PC-3 (cell line): Measurements from ENCODE around the gene FAM72A. TPM values are rescaled to one million over a fixed set of nuclear protein-coding genes. Genes with fewer than 3 reads are reported as not detected.
"Not testable (repeated sequence)": the region's sequence is repeated elsewhere in the genome, so short reads cannot be mapped to it uniquely, and the experiment has no call there.

Source experiments
- ATAC-seq: fragments of 200-7000 bp; cut with Tn5 transposase; 2 replicates; pipeline ENCODE4 v1.9.1; 2020; ENCODE audit warnings: mild to moderate bottlenecking, moderate library complexity
- BruUV-seq: library from RNA; stranded (reverse); fragments of 400-500 nt; replicated peaks from 2 replicates; lab custom pipeline; 2021; lab: Mats Ljungman, UMichigan
- CTCF ChIA-PET: fragments of 300-600 bp; sonication (Branson Sonifier 250); formaldehyde crosslinking; loops from one replicate; lab custom pipeline; 2022; ENCODE audit warnings: antibody characterized with exemption; lab: Charles Lee
- POLR2A ChIA-PET: fragments of 300-600 bp; sonication (Branson Sonifier 250); formaldehyde crosslinking; loops from one replicate; lab custom pipeline; 2022; ENCODE audit warnings: antibody characterized with exemption; ENCODE audit not compliant: unreplicated experiment; lab: Charles Lee
- DNase-seq: peaks from one replicate; pipeline ENCODE4 v3.0.0-alpha.2; 2015
- H2AFZ ChIP-seq: fragments of 300-600 bp; sonication (generic); 2 replicates; pipeline ENCODE4 v1.6.0; 2016; ENCODE audit warnings: antibody characterized with exemption, low read length
- H3F3A ChIP-seq: fragments of 300-600 bp; sonication (generic); one replicate; pipeline ENCODE4 v1.6.0; 2017; ENCODE audit warnings: antibody characterized with exemption, low read length, control low read depth, mild to moderate bottlenecking; ENCODE audit not compliant: unreplicated experiment
- H3K27ac ChIP-seq: fragments of 300-600 bp; sonication (generic); 2 replicates; pipeline ENCODE4 v1.5.1; 2016; ENCODE audit warnings: mild to moderate bottlenecking, low read length
- H3K27me3 ChIP-seq: fragments of 300-600 bp; sonication (generic); 2 replicates; pipeline ENCODE4 v1.6.1; 2016; ENCODE audit warnings: low read length, mixed read lengths
- H3K36me3 ChIP-seq: fragments of 300-600 bp; sonication (generic); 2 replicates; pipeline ENCODE4 v1.6.1; 2016; ENCODE audit warnings: low read depth, mixed run types, low read length, mixed read lengths
- H3K4me1 ChIP-seq: fragments of 300-600 bp; sonication (generic); 2 replicates; pipeline ENCODE4 v1.5.1; 2016; ENCODE audit warnings: low read length; ENCODE audit not compliant: insufficient read depth
- H3K4me2 ChIP-seq: fragments of 300-600 bp; sonication (generic); 2 replicates; pipeline ENCODE4 v1.6.0; 2016; ENCODE audit warnings: low read length
- H3K4me3 ChIP-seq: fragments of 300-600 bp; sonication (generic); 2 replicates; pipeline ENCODE4 v1.5.1; 2016; ENCODE audit warnings: mild to moderate bottlenecking, low read length, mixed read lengths
- H3K79me2 ChIP-seq: fragments of 300-600 bp; sonication (generic); 2 replicates; pipeline ENCODE4 v1.6.1; 2017; ENCODE audit warnings: low read length, mixed read lengths
- H3K9ac ChIP-seq: fragments of 300-600 bp; sonication (generic); 2 replicates; pipeline ENCODE4 v1.6.0; 2016; ENCODE audit warnings: mild to moderate bottlenecking, low read length
- H3K9me2 ChIP-seq: fragments of 300-600 bp; sonication (generic); replicated peaks from 2 replicates; pipeline ENCODE4 v1.6.1; 2016; ENCODE audit warnings: mixed run types, low read length, mixed read lengths
- H3K9me3 ChIP-seq: fragments of 300-600 bp; sonication (generic); 2 replicates; pipeline ENCODE4 v1.6.1; 2016; ENCODE audit warnings: low read length, mixed read lengths
- H4K20me1 ChIP-seq: fragments of 300-600 bp; sonication (generic); 2 replicates; pipeline ENCODE4 v1.6.1; 2016; ENCODE audit warnings: low read length, mixed read lengths
- intact Hi-C: fragments of 100-400 bp; cut with micrococcal nuclease; formaldehyde crosslinking; loops from 2 replicates; pipeline ENCODE4 v1.9.0; 2023
- total RNA-seq: library from RNA; depleted of rRNA; stranded (reverse); fragments of >200 nt; gene quantifications from 2 replicates; pipeline ENCODE4 v1.2.3, GENCODE V29; 2014

Gene FAM72A
- total RNA-seq, 1 experiment from 2014 or later = 20.2 TPM

DNA sequence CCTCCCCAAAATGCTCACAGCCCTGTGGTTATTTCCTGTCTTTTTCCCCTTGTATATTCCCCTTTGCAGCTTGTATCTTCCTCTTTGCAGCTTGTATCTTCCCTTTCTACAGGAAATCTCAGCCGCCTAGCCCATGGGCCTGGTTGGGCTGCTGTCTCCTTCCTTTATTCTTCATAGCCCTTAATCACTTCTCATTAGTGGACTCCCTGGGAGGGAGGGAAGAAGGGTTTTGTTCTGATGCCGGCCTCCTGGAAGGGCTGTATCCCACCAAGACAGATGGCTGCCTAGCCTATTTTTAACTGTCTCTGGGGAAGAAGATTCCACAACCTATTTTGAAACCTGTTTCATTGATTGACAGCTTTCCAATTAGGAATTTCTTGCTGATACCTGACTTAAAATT is 32.6 kb upstream of the FAM72A start:
- ATAC-seq, POLR2A ChIA-PET: not testable (repeated sequence)

DNA sequence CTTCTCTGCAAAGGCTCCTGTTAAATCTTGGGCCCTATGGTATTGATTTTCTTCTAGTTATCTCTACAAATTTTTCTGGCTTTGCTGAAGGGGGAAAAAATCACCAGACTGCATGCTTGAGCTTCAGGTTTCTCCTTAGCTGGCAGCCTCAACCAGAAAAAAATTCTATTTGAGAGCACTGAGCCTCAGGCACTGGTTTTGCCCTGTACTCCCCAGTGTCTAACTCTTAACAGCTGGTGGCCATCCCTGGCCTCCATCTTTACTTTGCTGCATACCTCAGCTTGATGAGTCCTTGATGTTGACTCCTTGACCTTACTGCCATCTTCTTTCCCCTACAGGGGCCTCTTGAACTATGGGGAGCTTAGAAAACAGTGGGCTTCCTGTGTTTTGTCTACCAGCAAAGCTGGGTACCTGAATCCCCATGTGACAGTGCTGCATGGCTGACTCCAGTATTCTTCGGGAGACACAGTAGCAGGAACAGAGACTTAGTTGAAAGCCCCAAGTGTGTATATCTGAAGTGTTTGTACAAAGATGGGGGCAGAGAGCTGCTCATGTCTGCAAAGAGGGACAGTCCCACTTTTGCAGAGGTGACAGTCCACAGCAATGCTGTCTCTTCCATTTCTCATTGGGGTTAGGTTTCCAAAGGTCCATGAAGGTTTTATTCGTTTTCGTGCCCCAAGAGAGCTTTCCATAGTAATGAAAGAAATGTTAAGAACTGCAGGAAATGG is 31.7 kb upstream of the FAM72A start:
- H2AFZ ChIP-seq, DNase-seq, CTCF ChIA-PET, intact Hi-C loops, H3K4me3 ChIP-seq, H3K9me2 ChIP-seq, H3K36me3 ChIP-seq, H3K27me3 ChIP-seq, H4K20me1 ChIP-seq, H3F3A ChIP-seq, H3K4me2 ChIP-seq, H3K9me3 ChIP-seq, POLR2A ChIA-PET, H3K9ac ChIP-seq, H3K79me2 ChIP-seq, H3K27ac ChIP-seq, ATAC-seq, BruUV-seq, H3K4me1 ChIP-seq: not testable (repeated sequence)

More for the DNA sequence above, 32.6 kb upstream of the FAM72A start:
- H3K27me3 ChIP-seq, CTCF ChIA-PET, H3K36me3 ChIP-seq, H3K4me1 ChIP-seq, H4K20me1 ChIP-seq, H3K27ac ChIP-seq, DNase-seq, H3K4me3 ChIP-seq, H3K79me2 ChIP-seq, H2AFZ ChIP-seq, H3K9ac ChIP-seq, intact Hi-C loops, H3K9me2 ChIP-seq, H3F3A ChIP-seq, BruUV-seq, H3K9me3 ChIP-seq, H3K4me2 ChIP-seq: not testable (repeated sequence)

DNA sequence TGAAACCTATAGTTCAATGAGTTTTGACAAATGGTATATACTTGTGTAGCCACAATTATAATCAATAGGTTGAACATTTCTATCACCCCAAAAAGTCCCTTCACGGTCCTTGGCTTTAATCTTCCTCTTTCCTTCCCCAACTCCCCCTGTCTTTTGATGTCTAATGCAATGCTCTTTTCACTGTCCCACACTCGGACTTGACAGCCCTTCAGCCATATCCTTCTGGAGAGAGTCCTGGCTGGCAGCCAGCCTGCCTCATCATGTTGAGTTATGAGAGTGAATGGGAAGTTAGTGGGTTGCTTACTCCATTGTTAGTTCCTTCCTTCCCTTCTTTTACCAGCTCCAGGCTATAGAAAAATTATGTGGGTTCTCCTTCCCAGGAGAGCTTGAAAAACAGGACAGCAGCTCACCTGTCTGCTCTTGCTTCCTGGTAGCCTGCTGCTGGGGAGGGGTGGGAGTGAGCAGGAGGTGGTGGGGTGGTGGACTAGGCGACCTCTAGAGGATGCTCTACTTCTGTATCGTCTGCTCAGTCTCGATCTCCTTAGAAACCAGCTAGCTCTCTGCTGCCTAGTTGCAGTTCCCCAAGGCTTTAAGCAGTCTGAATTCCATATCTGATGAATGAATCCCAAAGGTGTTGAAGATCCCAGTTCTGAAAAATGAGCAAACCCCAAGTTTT is 30.5 kb upstream of the FAM72A start:
- H2AFZ ChIP-seq, H4K20me1 ChIP-seq, H3K4me1 ChIP-seq, DNase-seq, POLR2A ChIA-PET, H3K9me2 ChIP-seq, intact Hi-C loops, H3K9me3 ChIP-seq, H3K4me3 ChIP-seq, CTCF ChIA-PET, H3K79me2 ChIP-seq, H3K4me2 ChIP-seq, H3F3A ChIP-seq, H3K9ac ChIP-seq, H3K27ac ChIP-seq, H3K27me3 ChIP-seq, H3K36me3 ChIP-seq, BruUV-seq: not testable (repeated sequence)
- peak; percentile 85 for ATAC-seq

DNA sequence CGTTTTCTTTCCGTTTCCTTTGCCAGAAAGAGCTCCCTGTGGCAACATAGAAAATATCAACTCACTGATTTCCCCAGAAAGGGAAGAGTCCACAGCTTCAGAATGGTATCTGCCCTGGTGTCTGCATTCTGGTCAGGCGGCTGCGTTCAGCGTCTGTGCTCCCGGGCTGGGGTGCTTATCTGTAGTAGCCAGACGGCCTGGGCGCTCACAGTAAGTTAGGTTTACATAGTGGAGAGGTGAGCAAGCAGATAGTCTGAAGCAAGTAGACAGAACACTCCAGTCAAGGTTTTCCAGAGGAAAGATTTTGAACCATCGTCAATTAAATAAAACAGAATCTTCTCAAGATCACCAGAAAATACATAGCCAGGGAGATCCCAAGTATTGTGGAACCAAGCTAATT is 29.4 kb upstream of the FAM72A start:
- H3K27me3 ChIP-seq, H3K9ac ChIP-seq, POLR2A ChIA-PET, H3K4me3 ChIP-seq, H4K20me1 ChIP-seq, H3K36me3 ChIP-seq, ATAC-seq, H2AFZ ChIP-seq, H3K4me1 ChIP-seq, H3K27ac ChIP-seq, H3F3A ChIP-seq, H3K79me2 ChIP-seq, CTCF ChIA-PET, DNase-seq, H3K9me2 ChIP-seq, H3K9me3 ChIP-seq, BruUV-seq, H3K4me2 ChIP-seq, intact Hi-C loops: not testable (repeated sequence)

DNA sequence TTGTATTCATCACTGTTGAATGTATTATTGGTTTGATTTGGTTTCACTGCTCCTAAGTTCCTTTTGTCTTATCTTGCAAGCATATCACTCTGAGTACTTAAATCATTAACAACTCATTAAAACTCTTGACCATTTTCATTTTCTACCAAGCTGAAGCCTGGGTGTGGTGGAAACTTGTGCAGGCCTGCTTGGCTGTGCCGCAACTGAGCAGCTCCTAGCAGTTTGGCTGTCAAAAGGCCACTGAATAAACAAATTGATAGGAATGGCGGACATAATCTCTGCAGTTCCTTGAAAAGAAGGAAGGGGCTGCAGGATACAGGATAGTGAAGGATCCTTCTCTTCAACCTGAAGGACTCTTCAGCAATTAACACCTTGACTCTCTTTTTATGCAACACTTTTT is 26.6 kb upstream of the FAM72A start:
- DNase-seq, H3K4me2 ChIP-seq: not testable (repeated sequence)

DNA sequence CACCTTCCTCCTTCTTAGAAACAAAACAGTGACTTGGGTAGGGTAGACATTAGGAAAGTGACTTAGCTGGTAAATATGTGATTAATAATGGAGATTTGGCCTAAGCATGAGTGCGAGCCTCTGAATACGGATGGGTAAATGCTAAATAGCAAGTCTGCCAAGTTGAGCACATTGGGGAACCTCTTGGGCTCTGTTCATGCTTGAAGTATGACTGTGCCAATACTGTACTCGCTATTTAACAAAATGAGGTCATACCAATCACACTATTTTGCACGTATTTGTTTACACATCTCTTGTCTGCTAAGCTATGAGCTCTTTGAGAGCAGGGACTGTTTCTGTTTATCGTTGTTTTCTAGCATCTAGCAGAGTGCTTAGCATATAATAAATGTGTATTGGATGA is 24.2 kb upstream of the FAM72A start:
- H3K36me3 ChIP-seq, H3K9me3 ChIP-seq, H3K9ac ChIP-seq, POLR2A ChIA-PET, H3K9me2 ChIP-seq, CTCF ChIA-PET, H3K79me2 ChIP-seq, H3K4me1 ChIP-seq, H3F3A ChIP-seq, H3K4me3 ChIP-seq, H3K27ac ChIP-seq, H2AFZ ChIP-seq, H3K27me3 ChIP-seq, intact Hi-C loops, BruUV-seq, DNase-seq, H4K20me1 ChIP-seq, ATAC-seq, H3K4me2 ChIP-seq: not testable (repeated sequence)

More for the DNA sequence above, 26.6 kb upstream of the FAM72A start:
- H2AFZ ChIP-seq, H3K4me1 ChIP-seq, CTCF ChIA-PET, H3K36me3 ChIP-seq, POLR2A ChIA-PET, H3K79me2 ChIP-seq, H3K9me3 ChIP-seq, H3K4me3 ChIP-seq, H3K27ac ChIP-seq, intact Hi-C loops, BruUV-seq, ATAC-seq, H3K27me3 ChIP-seq, H4K20me1 ChIP-seq, H3K9me2 ChIP-seq, H3K9ac ChIP-seq, H3F3A ChIP-seq: not testable (repeated sequence)
